ENCODE data around the gene DZANK1.
"Not testable (repeated sequence)": the region's sequence is repeated elsewhere in the genome, so short reads cannot be mapped to it uniquely, and the experiment has no call there.

Gene DZANK1

DNA sequence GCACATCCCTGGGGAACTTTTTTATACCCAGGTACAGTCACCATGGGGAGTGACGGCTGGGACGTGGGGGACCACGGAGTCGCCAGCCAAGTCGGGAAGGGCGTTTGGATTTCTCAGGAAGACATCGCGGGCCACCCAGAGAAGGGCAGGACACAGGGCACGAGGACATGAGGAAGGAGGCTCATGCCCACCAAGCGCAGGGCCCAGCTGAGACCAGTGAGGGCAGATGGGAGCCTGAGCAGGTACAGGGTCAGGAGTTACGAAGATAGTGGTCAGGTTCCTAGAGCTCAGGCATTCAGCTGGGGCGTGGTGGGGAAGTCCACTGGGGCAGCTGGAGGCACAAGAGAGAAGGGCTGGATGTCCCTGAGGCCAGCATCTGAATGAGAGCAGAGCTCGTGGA is 103.9 kb downstream of the DZANK1 start:
- TF ChIP-seq, protein P1, sequence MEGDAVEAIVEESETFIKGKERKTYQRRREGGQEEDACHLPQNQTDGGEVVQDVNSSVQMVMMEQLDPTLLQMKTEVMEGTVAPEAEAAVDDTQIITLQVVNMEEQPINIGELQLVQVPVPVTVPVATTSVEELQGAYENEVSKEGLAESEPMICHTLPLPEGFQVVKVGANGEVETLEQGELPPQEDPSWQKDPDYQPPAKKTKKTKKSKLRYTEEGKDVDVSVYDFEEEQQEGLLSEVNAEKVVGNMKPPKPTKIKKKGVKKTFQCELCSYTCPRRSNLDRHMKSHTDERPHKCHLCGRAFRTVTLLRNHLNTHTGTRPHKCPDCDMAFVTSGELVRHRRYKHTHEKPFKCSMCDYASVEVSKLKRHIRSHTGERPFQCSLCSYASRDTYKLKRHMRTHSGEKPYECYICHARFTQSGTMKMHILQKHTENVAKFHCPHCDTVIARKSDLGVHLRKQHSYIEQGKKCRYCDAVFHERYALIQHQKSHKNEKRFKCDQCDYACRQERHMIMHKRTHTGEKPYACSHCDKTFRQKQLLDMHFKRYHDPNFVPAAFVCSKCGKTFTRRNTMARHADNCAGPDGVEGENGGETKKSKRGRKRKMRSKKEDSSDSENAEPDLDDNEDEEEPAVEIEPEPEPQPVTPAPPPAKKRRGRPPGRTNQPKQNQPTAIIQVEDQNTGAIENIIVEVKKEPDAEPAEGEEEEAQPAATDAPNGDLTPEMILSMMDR (IDR thresholded peaks at IDR 0.05; ENCODE audit: control insufficient read depth, extremely low read depth, insufficient read depth): no peak
- DNase-seq (ENCODE audit: low read depth): no peak
- no peak overlapping the region for H3K4me3 ChIP-seq (ENCODE audit: low read depth, low read length)

DNA sequence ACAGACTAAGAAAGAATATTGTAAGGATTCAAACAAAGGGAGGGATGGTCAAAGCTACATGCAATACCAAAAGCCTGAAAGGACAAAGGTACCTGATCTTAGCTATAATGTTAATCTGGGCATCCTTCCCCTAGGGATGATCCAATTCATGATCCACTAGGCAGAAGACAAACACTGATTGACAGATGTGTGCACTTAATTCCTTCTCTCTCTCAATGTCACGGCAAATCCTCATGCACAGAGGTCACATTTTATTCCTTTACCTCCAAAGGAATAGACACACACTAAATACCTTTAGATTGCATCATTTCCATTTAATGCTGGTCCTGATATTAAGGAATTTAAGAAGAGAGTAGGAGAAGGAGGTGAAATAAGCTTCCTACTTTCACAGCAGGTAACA is 105.2 kb downstream of the DZANK1 start:
- H3K4me3 ChIP-seq (ENCODE audit: low read depth, low read length): no peak overlapping the region
- TF ChIP-seq, protein P1 (IDR thresholded peaks at IDR 0.05; ENCODE audit: control insufficient read depth, extremely low read depth, insufficient read depth): no peak
- DNase-seq (ENCODE audit: low read depth): no peak

DNA sequence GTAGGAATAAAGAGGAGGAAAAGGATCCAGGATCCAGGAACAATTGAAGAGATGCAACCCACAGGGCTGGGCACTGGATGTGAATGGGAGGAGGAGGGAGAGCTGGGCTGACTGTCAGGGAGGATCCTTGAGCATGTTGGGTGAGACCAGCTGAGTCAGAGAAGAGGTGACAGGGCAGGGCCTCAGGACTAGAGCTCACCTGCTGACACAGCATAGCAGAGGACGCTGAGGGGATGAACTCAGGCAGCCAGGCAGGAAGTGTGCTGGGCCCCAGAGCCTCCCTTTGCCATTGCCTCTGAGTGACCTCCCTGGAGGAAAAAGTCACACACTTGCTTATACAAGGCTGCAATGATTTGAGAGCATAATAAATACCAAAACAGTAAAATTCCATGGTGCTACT is 106.2 kb downstream of the DZANK1 start:
- no peak overlapping the region for H3K4me3 ChIP-seq (ENCODE audit: low read depth, low read length)
- TF ChIP-seq, protein P1 (IDR thresholded peaks at IDR 0.05; ENCODE audit: control insufficient read depth, extremely low read depth, insufficient read depth): no peak
- DNase-seq (ENCODE audit: low read depth): no peak

DNA sequence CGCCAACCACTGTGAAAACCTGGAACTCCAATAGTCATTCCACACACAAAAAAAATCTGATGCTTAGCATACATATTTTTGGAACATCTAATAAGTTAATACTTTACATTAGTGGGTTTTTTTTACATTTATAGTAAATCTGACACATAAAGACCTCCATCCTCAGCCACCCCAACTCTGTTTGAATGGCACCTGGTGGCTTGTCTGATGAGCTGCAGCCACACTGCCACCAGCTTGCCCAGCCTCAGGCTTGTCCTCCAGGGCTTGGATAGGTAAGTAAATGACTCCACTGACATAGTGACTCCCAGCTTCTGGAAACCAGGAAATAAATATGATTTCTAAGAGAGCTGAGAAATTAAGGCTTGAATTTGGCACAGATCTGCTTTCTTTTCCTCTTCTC is 107.0 kb downstream of the DZANK1 start:
- no peak for DNase-seq (ENCODE audit: low read depth)
- TF ChIP-seq, protein P1 (IDR thresholded peaks at IDR 0.05; ENCODE audit: control insufficient read depth, extremely low read depth, insufficient read depth): no peak
- no peak overlapping the region for H3K4me3 ChIP-seq (ENCODE audit: low read depth, low read length)

DNA sequence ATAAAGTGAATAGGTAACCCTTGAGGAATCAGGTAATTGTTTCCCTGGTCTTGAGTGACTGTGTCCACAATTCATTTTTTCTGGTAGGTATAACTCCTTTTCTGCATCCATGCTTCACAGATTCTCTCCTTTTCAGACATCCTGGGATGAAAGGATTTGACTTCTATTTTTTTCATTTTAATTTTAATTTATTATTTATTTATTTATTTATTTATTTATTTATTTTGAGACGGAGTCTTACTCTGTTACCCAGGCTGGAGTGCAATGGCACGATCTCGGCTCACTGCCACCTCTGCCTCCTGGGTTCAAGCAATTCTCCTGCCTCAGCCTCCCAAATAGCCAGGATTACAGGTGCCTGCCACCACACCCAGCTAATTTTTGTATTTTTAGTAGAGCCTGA is 117.1 kb downstream of the DZANK1 start:
- DNase-seq (ENCODE audit: low read depth); H3K4me3 ChIP-seq (ENCODE audit: low read depth, low read length): not testable (repeated sequence)
